ENCODE data around the gene KIAA2012. TPM values are rescaled to one million over a fixed set of nuclear protein-coding genes. Genes with fewer than 3 reads are reported as not detected.

KIAA2012 gene
- total RNA-seq, 1 donor from 2014 or later = not detected

DNA sequence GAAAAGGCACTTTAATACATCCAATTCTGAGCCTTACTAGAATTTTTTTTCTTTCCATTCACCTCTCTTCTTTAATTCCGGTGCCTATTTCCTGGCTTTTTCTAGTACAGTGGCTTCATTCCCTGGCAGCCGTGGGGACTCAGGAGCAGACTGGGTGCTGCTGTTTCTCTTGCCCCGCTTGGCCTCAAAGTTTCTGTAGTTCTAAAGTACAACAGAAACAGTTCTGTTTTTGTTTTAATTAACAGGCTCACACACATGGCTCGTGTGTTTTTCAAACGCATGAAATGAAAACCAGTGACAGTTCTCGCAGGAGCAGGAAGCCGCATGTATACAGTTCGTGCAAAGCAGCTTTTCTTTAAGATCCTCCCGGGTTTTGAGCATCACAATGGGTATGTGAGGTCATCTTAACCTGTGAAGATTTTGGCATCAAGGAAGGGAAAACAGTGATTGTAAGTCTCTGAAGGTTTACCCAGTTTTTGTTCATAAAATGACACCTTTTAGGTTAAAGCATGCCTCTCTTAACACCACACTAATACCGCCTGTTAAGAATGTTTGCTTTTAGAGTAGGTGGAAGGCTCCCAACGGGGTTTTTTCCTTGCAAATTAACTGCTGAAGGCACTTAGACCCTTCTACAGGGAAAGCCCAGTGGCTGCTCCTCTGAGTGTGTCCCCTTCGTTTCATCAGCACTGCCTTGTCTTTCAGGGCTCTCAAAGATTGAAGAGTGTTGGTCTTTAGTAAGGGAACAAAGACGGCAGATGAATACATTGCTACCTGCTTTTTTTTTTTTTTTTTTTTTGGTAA is 33.6 kb upstream of the KIAA2012 start:
- no peaks in the 10 kb centered on the region for H3K36me3 Mint-ChIP-seq (ENCODE audit: low read depth, unreplicated experiment)
- peak overlapping the region; percentile 68 for H3K9ac ChIP-seq (ENCODE audit: low read length)
- TF ChIP-seq EZH2 (IDR thresholded peaks at IDR 0.05; ENCODE audit: insufficient read depth, low read length) = no peak
- TF ChIP-seq, protein P1, sequence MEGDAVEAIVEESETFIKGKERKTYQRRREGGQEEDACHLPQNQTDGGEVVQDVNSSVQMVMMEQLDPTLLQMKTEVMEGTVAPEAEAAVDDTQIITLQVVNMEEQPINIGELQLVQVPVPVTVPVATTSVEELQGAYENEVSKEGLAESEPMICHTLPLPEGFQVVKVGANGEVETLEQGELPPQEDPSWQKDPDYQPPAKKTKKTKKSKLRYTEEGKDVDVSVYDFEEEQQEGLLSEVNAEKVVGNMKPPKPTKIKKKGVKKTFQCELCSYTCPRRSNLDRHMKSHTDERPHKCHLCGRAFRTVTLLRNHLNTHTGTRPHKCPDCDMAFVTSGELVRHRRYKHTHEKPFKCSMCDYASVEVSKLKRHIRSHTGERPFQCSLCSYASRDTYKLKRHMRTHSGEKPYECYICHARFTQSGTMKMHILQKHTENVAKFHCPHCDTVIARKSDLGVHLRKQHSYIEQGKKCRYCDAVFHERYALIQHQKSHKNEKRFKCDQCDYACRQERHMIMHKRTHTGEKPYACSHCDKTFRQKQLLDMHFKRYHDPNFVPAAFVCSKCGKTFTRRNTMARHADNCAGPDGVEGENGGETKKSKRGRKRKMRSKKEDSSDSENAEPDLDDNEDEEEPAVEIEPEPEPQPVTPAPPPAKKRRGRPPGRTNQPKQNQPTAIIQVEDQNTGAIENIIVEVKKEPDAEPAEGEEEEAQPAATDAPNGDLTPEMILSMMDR (IDR thresholded peaks at IDR 0.05; ENCODE audit: insufficient read depth, low read depth, low read length) = no peak
- H3K27me3 Mint-ChIP-seq (ENCODE audit: low read depth, unreplicated experiment) = no peaks in the 10 kb centered on the region
- H2AFZ ChIP-seq (ENCODE audit: low read depth, low read length) = no peak overlapping the region
- DNase-seq (ENCODE audit: low read depth) (no peak), FAIRE-seq (no peak)
- H3K4me3 ChIP-seq (ENCODE audit: insufficient read depth, low read depth, low read length) = peak overlapping the region; percentile 77
- peaks cover 35% of the 10 kb centered on the region for H3K4me1 ChIP-seq (ENCODE audit: insufficient read depth, low read length)
- peak overlapping the region; percentile 86 for H3K4me2 ChIP-seq (ENCODE audit: low read length)
- H3K27me3 ChIP-seq (ENCODE audit: insufficient read depth, low read length) = no peaks in the 10 kb centered on the region
- peaks cover 54% of the 10 kb centered on the region for H3K79me2 ChIP-seq (ENCODE audit: insufficient read depth, low read length)
- H3K27ac Mint-ChIP-seq (ENCODE audit: unreplicated experiment) = peak overlapping the region; percentile 1
- peak overlapping the region; percentile 34 for H3K27ac ChIP-seq (ENCODE audit: low read depth, low read length)
- peaks cover 31% of the 10 kb centered on the region for H3K4me1 Mint-ChIP-seq (ENCODE audit: low read depth, unreplicated experiment)
- H3K36me3 ChIP-seq (ENCODE audit: insufficient read depth, low read length) = no peaks in the 10 kb centered on the region
- H3K4me3 Mint-ChIP-seq (ENCODE audit: unreplicated experiment) = no peak overlapping the region
- H4K20me1 ChIP-seq (ENCODE audit: insufficient read depth, low read length) = peaks cover 45% of the 10 kb centered on the region
- no peaks in the 10 kb centered on the region for H3K9me3 Mint-ChIP-seq (ENCODE audit: unreplicated experiment)
- no peaks in the 10 kb centered on the region for H3K9me3 ChIP-seq (ENCODE audit: insufficient read depth, low read depth, low read length)

DNA sequence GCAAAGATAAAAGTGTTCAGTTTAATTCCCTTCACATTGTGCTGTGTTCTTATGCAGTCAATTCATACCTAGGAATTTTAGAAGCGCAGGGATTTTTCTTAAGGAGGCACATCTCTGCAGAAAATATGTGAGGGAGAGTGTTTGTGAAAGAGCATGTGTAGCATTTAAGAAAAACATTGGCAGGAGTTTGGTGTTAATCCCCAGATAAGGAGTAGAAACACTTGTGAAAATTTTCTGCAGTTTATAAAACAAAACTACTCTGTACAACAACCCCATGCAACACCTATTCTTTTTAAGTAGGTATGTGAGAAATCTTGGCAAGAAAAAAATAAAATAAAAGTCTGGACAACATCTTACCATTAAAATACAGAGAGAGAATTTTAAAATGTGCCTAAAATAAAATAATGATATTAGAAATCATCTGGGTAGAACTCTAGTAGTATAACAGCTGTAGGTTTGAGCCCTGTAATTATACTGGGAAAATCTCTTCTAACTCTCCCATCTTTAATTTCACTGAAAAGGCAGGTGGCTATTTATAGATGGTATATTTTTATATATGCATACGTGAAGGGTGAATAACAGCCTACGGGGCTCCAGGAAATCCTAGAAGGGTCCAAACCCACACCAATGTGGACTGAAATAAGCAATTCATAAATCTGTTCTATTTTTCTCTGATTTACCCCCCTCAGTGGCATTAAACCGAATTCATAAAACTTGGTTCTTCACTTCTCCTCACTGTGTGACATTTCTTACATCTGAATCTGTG is 32.8 kb upstream of the KIAA2012 start:
- H3K4me3 ChIP-seq (ENCODE audit: insufficient read depth, low read depth, low read length) = no peak overlapping the region
- Mint-ChIP-seq H3K27me3 (ENCODE audit: low read depth, unreplicated experiment) (no peaks in the 10 kb centered on the region), H3K9me3 (ENCODE audit: unreplicated experiment) (no peaks in the 10 kb centered on the region), H3K4me1 (ENCODE audit: low read depth, unreplicated experiment) (peaks cover 32% of the 10 kb centered on the region), H3K27ac (ENCODE audit: unreplicated experiment) (no peak overlapping the region), H3K36me3 (ENCODE audit: low read depth, unreplicated experiment) (no peaks in the 10 kb centered on the region), H3K4me3 (ENCODE audit: unreplicated experiment) (peak overlapping the region; percentile 36)
- peaks cover 35% of the 10 kb centered on the region for H3K4me1 ChIP-seq (ENCODE audit: insufficient read depth, low read length)
- no peaks in the 10 kb centered on the region for H3K27me3 ChIP-seq (ENCODE audit: insufficient read depth, low read length)
- H3K9ac ChIP-seq (ENCODE audit: low read length) = no peak overlapping the region
- peak overlapping the region; percentile 86 for H3K4me2 ChIP-seq (ENCODE audit: low read length)
- no peak for TF ChIP-seq EZH2 (IDR thresholded peaks at IDR 0.05; ENCODE audit: insufficient read depth, low read length)
- TF ChIP-seq, protein P1 (IDR thresholded peaks at IDR 0.05; ENCODE audit: insufficient read depth, low read depth, low read length) = no peak
- no peak for DNase-seq (ENCODE audit: low read depth)
- H3K79me2 ChIP-seq (ENCODE audit: insufficient read depth, low read length) = peaks cover 46% of the 10 kb centered on the region
- no peaks in the 10 kb centered on the region for H3K36me3 ChIP-seq (ENCODE audit: insufficient read depth, low read length)
- peaks cover 37% of the 10 kb centered on the region for H4K20me1 ChIP-seq (ENCODE audit: insufficient read depth, low read length)
- no peaks in the 10 kb centered on the region for H3K9me3 ChIP-seq (ENCODE audit: insufficient read depth, low read depth, low read length)
- no peak overlapping the region for H3K27ac ChIP-seq (ENCODE audit: low read depth, low read length)
- no peak for FAIRE-seq
- H2AFZ ChIP-seq (ENCODE audit: low read depth, low read length) = no peak overlapping the region
